Measurements from ENCODE around the gene TAF1A.

TAF1A gene

GRCh38 chr1:222594789-222595188 is 5.1 kb upstream of the TAF1A start:
- DNase-seq: no peak

- DNase-seq: no peak
These were observed 2.4 kb upstream of the TAF1A start for GRCh38 chr1:222592171-222592570.

GRCh38 chr1:222588135-222588534 is 1.6 kb downstream of the TAF1A start:
- no peak for DNase-seq

GRCh38 chr1:222586842-222587241 is 2.9 kb downstream of the TAF1A start:
- DNase-seq: no peak

- no peak for DNase-seq
These were observed 6.7 kb downstream of the TAF1A start for GRCh38 chr1:222583079-222583478.

- no peak for DNase-seq
These were observed 7.5 kb downstream of the TAF1A start for GRCh38 chr1:222582099-222582774.

GRCh38 chr1:222579316-222579715 is 10.4 kb downstream of the TAF1A start:
- no peak for DNase-seq

GRCh38 chr1:222570837-222571236 is 18.9 kb downstream of the TAF1A start:
- DNase-seq: no peak

GRCh38 chr1:222561656-222562055 is 28.1 kb downstream of the TAF1A start:
- no peak for DNase-seq

GRCh38 chr1:222557574-222557973 is 32.2 kb downstream of the TAF1A start:
- no peak for DNase-seq

GRCh38 chr1:222557148-222557547 is 32.6 kb downstream of the TAF1A start:
- no peak for DNase-seq

- no peak for DNase-seq
These were observed 33.6 kb downstream of the TAF1A start for GRCh38 chr1:222555992-222556615.

GRCh38 chr1:222554177-222554576 is 35.6 kb downstream of the TAF1A start:
- DNase-seq: no peak

GRCh38 chr1:222552882-222553281 is 36.9 kb downstream of the TAF1A start:
- no peak for DNase-seq

- no peak for DNase-seq
These were observed 41.6 kb downstream of the TAF1A start, which contains the start of gene HHIPL2 for GRCh38 chr1:222547944-222548671. TSS of gene HHIPL2 (minus strand) at chr1:222548104. CDS start at chr1:222548044, 60 bp downstream.

GRCh38 chr1:222547260-222547614 is 42.5 kb downstream of the TAF1A start:
- no peak for DNase-seq

- DNase-seq: no peak
These were observed 43.0 kb downstream of the TAF1A start for GRCh38 chr1:222546548-222547259.

- no peak for DNase-seq
These were observed 43.6 kb downstream of the TAF1A start for GRCh38 chr1:222546091-222546490.

GRCh38 chr1:222543817-222544216 is 45.9 kb downstream of the TAF1A start:
- no peak for DNase-seq

GRCh38 chr1:222540598-222540995 is 49.1 kb downstream of the TAF1A start:
- DNase-seq: no peak

- DNase-seq: no peak
These were observed 49.7 kb downstream of the TAF1A start for GRCh38 chr1:222539951-222540597.

- DNase-seq: no peak
These were observed 54.3 kb downstream of the TAF1A start for GRCh38 chr1:222535455-222535854.

- DNase-seq: no peak
These were observed 58.9 kb downstream of the TAF1A start for GRCh38 chr1:222530852-222531251.
